HG03565 (cell line): ENCODE data around the gene FGF22.
"Not testable (repeated sequence)": the region's sequence is repeated elsewhere in the genome, so short reads cannot be mapped to it uniquely, and the experiment has no call there.

Experiments used
- ATAC-seq: cut with Tn5 transposase; IDR thresholded peaks from one replicate; pipeline ENCODE4 v1.9.1; 2021; ENCODE audit warnings: mild to moderate bottlenecking, moderate library complexity; ENCODE audit not compliant: unreplicated experiment

Gene FGF22

GRCh38 chr19:639253-640160, at the start of gene FGF22:
Gene FGF22 (plus strand): TSS chr19:639879. CDS start chr19:639926, 47 bp downstream.
- no peak for ATAC-seq

- ATAC-seq = no peak
Measured at GRCh38 chr19:590396-590745, 49.3 kb upstream of the FGF22 start.

GRCh38 chr19:590750-591098, 49.0 kb upstream of the FGF22 start:
- no peak for ATAC-seq

GRCh38 chr19:591099-591958, 48.4 kb upstream of the FGF22 start:
- no peak for ATAC-seq

- no peak for ATAC-seq
Measured at GRCh38 chr19:592101-592500, 47.6 kb upstream of the FGF22 start.

GRCh38 chr19:593055-593454, 46.6 kb upstream of the FGF22 start:
- ATAC-seq = no peak

- no peak for ATAC-seq
Measured at GRCh38 chr19:593505-593904, 46.2 kb upstream of the FGF22 start.

- ATAC-seq = no peak
Measured at GRCh38 chr19:594265-594870, 45.3 kb upstream of the FGF22 start.

- no peak for ATAC-seq
Measured at GRCh38 chr19:595326-596262, 44.1 kb upstream of the FGF22 start.

- no peak for ATAC-seq
Measured at GRCh38 chr19:596263-596655, 43.4 kb upstream of the FGF22 start.

- no peak for ATAC-seq
Measured at GRCh38 chr19:597406-598315, 42.0 kb upstream of the FGF22 start.

- no peak for ATAC-seq
Measured at GRCh38 chr19:601310-601709, 38.4 kb upstream of the FGF22 start.

GRCh38 chr19:601790-602189, 37.9 kb upstream of the FGF22 start:
- no peak for ATAC-seq

GRCh38 chr19:602391-603301, 37.0 kb upstream of the FGF22 start:
- ATAC-seq = no peak

GRCh38 chr19:603302-603639, 36.4 kb upstream of the FGF22 start:
- ATAC-seq = not testable (repeated sequence)

GRCh38 chr19:603779-604178, 35.9 kb upstream of the FGF22 start:
- not testable (repeated sequence) for ATAC-seq

- no peak for ATAC-seq
Measured at GRCh38 chr19:604355-604754, 35.3 kb upstream of the FGF22 start.
